ENCODE data around the gene USP4.

Gene USP4

DNA sequence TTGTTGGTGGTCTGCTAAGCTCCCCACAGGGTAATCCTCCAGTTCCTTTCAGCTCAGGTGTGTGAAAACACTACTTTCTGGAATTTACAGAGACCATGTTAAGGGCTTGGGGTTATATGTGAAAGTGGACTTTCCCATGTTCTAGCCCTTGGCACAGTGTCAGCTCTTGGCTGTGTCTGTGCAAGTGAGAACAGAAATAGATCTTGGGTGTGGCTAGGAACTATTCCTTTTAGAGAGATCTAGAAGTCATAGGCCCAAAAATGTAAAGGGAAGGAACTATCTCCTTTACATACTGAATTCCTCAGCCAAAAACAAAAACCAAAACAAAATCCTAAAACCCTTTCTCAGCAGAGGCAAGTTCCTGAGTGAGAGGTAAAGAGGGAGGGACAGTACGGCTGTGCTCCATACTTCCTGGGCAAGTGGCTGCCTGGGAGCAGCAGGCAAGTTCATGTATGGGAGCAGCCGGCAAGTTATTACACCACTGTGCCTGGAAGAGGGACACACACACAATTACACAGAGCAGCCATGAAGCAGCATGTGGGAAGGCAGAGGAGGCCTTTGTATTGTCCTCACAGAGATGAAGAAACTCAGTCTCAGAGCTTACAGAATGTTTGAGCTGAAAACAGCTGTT is 43.0 kb downstream of the USP4 start:
- no peak for DNase-seq (ENCODE audit: low read depth in 2 of 2)

DNA sequence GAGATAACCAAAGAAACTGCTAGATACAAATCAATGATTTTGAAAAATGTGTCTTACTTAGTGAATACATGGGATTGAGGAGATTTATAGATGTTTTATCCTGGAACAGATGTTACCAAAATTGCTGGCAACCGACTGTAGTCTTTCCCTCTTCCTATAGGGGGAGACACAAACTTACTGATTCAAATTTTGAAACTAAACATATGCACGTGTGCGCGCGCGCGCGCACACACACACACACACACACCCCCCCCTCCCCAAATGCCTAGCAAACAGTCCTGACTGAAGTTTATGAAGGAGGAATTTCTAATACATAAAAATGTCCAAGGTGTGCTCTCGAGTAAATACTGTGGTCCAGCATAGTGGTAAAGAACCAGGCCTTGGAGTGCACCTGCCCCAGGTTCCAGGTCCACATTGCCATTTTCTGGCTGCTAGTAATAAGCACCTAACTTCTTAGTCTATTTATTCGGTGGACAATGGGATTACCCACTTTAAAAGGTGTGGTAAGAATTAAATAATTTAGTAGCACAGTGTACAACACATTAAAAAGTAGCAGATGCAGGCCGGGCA is 44.3 kb downstream of the USP4 start:
- DNase-seq (ENCODE audit: low read depth in 2 of 2), result no peak

DNA sequence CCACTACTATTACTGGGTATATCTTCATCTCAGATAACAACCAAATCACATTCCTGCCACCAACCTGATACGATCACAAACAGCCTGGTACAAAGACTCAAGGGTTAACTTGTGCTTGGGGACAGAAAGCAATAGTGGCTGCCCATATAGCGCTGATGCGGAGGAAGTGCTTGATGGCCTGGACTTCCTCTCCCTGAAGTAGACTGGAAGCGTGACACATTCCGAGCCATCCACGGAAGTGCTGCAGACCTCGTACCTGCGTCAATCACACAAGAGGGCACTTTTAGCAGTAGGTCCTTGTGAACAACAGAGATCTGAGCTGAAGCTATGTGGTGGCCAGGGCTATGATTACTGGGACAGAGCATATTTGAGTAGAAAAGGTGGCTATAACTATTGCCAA is 45.5 kb downstream of the USP4 start:
- no peak for DNase-seq (ENCODE audit: low read depth in 2 of 2)

DNA sequence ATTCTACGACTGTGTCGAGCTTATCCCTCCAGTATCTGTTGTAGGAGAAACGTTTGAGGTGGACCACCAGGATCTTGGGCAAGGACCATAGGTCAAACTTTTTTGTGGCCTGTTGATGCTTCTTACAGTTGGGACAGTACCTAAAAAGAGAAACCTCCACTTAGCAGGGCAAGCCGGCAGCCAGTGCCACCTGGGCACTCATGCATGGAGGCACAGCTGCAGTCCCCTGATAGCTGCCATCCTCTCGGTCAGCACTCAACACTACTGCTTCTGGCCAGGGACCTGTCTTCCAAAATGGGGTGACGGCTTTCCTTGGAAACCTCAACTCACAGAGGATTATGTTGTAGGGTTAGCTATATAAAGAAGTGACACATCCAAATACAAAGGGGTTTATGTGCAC is 55.9 kb downstream of the USP4 start:
- DNase-seq (ENCODE audit: low read depth in 2 of 2), result no peak

DNA sequence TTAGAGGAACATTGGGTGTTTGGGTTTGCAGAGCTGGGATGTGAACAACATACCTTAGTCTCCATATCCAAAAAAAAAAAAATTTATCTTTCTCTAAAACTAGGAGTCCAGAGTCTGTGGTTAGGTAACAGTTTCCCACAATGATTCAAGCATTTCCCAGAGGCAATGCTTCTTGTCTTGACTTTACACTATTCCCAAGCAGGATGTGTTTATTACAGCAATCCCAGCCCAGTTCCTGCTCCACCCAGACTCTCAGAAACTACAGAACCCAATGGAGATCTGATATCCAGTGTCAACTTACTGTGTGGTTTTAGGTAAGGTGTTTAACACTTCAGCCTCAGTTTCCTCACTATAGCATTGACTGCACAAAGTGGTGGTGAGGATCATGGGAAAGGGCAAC is 60.5 kb downstream of the USP4 start:
- no peak for DNase-seq (ENCODE audit: low read depth in 2 of 2)

DNA sequence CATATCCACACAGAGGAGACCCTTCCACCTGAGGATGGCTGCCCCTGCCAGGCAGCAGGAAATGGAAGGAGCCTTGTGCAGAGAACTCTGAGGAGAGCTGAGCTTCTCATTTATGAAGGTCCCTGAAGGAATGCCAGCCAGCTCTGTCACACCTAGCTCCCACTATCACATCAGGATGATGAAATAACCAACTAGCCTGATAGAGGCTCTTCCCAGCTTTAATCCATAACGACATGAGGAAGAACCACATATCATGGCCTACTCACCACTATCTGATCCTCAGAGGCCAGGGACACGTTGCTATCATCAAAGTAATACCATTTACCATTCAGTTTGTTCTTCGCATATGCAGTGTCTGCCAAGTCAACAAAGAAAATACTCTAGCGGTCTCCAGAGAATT is 61.3 kb downstream of the USP4 start:
- DNase-seq (ENCODE audit: low read depth in 2 of 2), result no peak

DNA sequence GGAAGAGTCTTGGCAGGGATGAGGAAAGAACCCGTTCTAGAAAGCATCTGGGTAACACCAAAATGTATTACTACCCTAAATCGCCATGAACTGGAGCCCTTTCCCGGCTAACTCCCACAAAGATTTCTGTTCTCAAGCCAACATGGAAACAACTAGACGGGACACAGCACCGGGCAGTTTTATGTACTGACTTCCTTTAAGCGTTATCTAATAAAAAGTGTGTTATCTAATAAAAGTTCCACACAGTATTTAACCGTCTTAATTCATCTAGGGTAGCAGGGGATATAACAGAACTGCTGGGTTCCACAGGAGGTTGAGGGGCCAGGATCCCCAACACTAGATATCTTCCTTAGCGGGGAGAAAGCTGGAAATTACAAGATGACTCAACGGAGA is 62.5 kb downstream of the USP4 start:
- no peak for DNase-seq (ENCODE audit: low read depth in 2 of 2)

DNA sequence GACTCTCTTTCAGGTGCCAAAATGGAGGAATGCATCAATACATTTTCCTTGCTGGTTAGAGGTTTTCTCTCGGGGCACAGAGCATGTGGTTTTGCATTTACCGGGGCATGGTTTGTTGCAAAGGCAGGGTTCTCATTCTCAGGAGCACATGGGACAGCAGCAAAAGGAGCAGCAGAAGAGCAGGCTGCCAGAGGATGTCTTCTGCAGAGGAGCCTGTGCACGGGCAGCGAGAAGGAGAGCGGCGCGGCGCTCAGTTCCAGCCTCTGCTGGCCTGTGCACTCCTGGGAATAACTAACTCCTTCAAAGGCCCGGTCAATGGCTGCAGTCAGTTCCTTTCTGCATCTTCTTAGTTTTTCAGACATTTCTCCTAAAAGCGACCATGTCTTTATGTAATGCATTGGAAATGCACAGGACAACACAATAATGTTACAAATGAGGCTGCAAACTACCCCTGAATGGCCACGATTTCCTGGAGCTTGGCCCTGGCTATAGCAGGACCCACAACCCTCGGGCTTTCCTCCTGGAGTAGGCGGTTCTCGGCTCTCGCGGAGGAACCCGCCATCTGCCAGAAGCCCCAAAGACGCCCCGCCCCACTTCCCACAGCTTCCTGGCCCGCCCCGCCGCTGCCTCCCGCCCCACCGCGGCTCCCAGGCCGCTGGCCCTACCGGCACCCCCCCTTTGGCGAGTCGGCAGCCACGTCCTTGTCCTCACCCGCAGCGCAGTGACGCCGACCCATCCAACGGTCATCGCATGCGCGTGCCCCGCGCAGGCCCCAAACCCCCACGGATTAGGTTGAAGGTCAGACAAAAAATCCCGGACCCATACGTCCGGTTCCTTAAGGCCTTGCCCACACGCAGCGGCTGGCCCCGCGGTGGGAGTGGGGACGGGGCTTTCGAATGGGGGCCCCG is 63.1 kb downstream of the USP4 start, which contains the start of gene C3orf62:
TSS of gene C3orf62 (minus strand) at position 758 of the 908 bp plus-strand sequence. CDS start at position 398, 360 bp downstream.
- DNase-seq (ENCODE audit: low read depth in 2 of 2), result peak; percentile 45

DNA sequence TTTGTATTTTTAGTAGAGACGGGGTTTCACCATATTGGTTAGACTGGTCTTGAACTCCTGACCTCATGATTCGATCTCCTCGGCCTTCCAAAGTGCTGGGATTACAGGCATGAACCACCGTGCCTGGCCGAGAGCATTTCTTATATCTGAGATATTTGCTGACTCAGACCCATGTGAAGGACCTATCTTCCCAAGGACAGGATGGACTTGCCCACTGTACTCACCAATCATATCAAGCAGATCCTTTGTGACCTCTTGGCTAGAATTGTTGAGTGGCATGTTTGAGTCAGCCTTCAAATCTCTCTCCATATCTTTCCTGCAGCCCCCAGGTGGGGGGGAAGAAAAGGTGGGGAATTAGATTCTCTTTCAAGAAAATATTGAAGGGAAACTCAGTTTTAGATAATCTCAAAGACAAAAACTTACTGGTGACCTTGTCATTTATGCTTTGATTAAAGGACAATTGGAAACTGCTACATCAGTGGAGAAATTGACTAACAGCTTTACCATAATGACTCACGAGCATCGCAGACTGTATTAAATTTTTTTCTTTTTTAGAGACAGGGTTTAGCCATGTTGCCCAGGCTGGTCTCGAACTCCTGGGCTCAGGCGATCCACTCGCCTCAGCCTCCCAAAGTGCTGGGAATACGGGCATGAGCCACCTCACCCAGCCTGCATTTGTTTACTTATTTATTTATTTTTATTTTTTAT is 65.9 kb downstream of the USP4 start:
- no peak for DNase-seq (ENCODE audit: low read depth in 2 of 2)

DNA sequence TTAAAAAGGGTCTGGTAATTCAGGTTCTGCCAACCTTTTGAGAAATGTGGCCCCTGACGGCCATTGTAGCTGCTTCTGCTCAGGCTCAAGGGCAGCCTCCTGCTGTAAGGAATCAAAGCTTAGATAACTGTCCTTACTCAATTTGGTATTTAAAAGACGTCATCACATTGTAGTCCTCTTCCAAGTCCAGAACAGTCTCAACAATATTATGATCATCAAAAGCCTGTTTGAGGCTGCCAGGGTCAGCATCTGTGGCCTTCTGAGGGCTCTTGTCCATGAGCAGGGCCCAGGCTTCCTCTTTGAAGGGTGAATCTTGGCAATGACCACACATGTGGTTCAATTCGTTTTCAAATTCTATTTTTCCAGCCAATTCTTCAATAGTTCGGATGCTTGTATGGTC is 68.8 kb downstream of the USP4 start:
- DNase-seq (ENCODE audit: low read depth in 2 of 2), result no peak

DNA sequence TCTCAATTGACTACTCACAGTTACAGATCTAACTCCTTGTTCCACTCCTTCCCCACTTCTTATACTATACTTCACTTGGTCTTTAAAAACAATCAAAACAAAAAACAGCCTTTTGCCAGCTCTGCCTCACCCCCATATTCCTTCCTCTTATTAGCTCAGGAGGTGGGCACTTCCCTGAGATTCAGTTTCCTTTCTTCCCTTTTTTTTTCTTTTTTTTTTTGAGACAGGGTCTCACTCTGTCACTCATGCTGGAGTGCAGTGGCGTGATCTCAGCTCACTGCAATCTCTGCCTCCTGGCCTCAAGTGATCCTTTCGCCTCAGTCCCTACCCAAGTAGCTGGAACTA is 69.7 kb downstream of the USP4 start:
- no peak for DNase-seq (ENCODE audit: low read depth in 2 of 2)

DNA sequence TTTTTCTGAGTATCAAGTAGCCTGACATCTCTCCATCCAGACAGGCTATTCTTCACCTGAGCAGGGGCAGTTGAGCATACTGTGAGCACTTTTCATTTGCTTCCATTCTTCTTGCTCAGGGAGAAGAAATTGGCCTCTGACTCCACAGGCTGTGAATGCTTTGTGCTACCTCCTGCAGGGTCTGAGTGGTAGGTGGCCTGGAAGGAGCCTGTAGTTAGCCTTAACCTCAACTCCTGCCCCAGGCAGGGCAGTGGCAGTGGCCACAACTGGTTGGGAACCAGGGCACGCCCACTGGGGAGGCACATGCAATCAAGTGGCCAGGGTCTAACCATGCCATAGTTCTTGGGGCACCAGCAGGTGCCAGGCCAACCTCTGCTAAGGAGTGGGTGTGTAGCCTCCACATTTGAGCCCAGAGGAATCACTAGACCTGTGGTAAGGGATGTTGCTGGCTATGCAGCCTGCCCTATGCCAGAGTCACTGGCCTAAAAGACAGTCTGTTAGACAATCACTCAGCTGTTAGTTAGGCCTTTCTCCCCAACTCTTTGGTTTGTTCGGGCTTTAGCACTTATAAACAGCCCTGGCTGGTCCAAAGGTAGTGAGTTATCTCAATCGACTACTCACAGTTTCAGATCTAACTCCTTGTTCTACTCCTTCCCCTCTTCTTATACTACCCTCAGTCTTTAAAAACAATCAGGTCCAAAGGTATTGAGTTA is 70.3 kb downstream of the USP4 start:
- no peak for DNase-seq (ENCODE audit: low read depth in 2 of 2)

DNA sequence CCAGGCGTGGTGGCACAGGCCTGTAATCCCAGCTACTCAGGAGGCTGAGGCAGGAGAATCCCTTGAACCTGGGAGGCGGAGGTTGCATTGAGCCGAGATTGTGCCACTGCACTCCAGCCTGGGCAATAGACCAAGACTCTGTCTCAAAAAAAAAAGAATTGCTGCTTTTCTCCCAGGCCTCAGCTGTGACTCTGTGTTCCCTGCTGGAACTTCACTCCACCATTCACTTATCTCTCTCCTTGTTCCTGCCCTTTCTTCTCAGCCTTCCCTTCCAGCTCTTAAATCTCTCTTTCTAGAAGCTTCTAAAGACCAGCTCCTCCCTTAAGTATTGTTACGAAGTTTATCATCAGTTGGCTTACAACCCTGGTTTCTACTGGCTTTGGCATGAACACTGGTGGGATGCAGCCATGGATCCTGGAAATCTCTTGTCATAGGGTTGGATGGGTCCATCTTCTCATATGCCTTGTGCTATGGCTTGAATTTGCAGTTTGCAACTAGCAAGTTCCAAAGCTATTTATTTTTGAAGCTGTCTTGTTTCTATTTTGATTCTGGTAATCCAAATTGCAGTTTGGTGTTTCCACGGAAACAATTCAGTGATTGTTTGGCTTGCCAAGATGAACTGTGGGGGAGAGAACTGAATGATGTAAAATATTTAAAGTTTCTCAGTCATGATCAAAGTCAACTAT is 73.3 kb downstream of the USP4 start:
- no peak for DNase-seq (ENCODE audit: low read depth in 2 of 2)

DNA sequence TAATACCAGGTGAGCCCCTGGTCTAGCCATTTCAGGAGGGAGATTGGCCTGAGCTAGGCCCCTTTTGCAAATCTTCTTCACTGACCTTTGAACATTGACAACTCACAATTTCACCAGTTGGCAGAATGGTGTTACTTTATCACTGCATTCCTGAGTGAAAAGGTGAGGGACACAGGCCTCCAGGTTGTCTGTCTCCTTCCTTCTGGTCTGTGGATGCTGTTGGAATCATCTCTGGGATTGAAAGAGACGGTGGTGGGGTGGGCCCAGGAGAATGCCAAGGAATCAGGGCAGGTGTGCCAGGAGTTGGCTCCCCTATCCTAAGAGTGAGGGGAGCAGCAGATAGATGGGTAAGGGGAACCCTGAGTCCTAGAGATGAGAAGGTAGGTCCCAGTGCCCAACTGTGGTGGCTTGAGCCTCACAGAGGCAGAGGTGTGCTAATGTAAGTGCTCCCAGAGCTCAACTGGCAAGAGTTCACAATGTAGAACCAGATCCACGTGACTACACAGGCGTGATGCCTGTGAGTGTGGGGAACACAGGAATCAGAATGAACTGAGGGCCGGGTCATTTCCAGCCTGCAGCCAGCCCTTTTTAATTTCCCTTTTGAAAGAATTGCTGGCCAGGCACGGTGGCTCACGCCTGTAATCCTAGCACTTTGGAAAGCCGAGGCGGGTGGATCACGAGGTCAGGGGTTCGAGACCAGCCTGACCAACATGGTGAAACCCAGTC is 74.0 kb downstream of the USP4 start:
- DNase-seq (ENCODE audit: low read depth in 2 of 2), result no peak

DNA sequence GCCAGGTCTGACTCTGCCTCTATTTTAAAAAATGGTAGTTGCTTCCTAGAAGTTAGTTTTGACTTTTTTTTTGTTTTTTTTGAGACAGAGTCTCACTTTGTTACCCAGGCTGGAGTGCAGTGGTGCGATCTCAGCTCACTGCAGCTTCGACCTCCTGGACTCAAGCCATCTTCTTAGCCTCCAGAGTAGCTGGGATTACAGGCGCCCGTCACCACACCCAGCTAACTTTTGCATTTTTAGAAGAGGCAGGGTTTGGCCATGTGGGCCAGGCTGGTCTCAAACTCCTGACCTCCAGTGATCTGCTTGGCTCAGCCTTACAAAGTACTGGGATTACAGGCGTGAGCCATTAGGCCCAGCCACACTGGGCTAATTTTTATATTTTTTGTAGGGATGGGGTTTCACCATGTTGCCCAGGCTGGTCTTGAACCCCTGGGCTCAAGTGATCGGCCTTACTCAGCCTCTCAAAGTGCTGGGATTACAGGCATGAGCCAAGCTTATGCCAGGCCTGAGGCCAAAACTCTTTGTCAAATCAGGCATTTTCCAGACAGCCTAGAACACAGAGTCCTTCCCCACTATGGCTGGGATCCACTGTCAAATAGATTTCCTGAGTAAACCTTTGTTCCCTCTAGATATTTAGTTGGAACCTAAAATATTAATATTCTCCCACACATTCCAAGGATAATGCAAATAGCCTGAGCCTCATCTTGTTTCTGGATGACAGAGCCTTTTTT is 76.5 kb downstream of the USP4 start:
- no peak for DNase-seq (ENCODE audit: low read depth in 2 of 2)

DNA sequence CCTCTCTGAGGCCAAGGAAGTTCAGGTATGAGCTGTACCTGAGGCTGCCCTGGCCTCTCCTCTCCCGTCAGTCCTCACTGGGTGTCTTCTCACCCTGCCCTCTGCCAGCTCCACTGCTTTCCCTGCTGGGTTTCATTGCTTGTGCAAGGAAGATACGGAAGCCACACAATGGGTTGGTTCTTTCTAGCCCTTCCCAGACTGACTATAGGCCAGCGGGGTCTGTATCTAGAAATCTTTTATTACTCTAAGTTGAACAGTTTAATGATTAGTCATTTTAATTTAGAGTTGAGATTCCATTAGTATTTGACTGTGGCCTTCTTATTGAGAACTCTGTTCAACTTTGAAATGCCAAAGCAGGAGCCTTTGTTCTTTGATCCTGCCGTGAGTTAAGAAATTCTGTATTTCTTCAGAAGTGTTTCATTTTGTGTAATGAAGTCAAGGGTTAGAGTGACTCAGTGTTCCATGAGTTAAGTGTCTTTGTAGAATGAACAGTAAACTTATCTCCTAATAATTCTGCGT is 79.0 kb downstream of the USP4 start:
- DNase-seq (ENCODE audit: low read depth in 2 of 2), result no peak

DNA sequence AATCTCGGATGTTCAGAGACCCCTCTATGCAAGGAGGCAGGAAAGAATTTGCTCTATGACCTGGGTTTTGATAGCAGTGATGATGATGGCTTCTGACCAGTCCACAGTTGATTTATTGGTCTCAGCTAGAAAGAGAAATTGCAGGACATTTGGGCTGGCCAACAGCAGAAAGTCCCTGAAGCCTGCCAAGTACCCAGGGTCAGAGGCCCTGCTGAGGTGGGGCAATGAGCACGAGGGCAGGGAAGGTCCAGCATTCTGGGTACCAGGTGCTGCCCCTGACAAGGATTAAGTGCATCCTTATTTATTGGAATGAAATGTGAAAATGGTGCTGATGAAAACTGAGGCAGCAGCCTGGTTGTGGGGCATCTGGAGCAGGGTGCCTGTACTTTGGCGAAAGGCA is 82.7 kb downstream of the USP4 start:
- no peak for DNase-seq (ENCODE audit: low read depth in 2 of 2)

DNA sequence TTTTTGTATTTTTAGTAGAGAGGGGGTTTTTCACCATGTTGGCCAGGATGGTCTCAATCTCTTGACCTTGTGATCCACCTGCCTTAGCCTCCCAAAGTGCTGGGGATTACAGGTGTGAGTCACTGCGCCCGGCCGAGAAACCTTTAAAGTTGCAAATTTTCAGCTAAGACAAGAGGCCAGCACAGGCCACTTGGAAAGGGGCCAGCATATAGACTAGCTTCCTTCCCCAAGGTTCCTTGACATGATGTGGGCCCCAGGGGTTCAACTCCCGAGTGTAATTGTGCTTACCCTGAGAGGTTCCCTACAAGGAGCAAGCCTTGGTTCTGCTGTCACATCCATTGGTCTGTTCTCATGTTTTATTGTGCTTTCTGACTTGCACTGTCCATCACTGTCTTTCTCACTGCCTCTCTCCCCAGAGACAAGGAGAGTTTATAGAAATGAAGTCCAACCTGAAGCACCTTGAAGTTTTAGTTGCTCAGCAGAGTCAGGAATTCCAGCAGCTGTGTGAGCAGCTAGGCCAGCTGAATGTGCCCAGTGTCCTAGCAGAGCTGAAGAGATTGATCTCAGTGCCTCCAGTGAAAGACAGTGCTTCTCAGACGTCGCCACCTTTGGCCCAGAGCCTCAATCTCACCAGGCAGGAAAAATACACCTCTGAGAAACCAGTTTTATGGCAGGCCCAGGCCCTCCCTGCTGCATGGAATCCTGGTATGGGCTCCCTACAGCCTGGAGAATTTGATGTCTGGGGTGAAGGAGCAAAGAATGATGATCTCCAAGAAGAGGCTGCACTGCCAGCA is 83.9 kb downstream of the USP4 start:
- DNase-seq (ENCODE audit: low read depth in 2 of 2), result no peak

DNA sequence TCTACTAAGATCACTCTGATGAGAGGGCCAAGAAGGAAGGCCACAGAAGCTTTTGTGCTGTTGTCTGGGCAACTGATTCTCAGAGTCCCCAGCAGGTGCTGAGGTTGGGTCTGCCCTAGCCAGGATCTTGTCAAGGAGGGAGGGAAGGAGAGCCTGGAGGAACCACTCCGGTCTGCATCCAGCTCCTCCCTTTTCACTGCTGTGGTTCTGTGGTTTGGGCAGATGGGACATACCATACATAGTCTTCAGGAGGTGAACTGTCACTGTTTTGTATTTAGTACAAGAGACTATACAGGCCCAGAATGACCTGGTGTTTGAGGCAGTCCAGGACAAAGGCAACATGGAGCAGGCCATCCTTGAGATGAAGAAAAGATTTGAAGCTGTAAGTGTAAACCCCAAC is 84.7 kb downstream of the USP4 start:
- no peak for DNase-seq (ENCODE audit: low read depth in 2 of 2)

Data from stimulated activated CD8-positive, alpha-beta memory T cell treated with anti-CD3 and anti-CD28 coated beads, Interleukin-15, amount 100 ng/mL, for 4 hours (primary cell).